Effector CD4-positive, alpha-beta T cell (primary cell): ENCODE results near the gene MYO10. TPM values are rescaled to one million over a fixed set of nuclear protein-coding genes. Genes with fewer than 3 reads are reported as not detected.
A peak's percentile ranks its signal among the peaks of the same experiment; 100 is the strongest.
"Not testable (repeated sequence)": the region's sequence is repeated elsewhere in the genome, so short reads cannot be mapped to it uniquely, and the experiment has no call there.

ENCODE experiments used
- DNase-seq: peaks from one replicate; pipeline ENCODE4 v3.0.0-alpha.2; 2020
- total RNA-seq: gene quantifications from one replicate; lab custom pipeline; 2026; lab: John Stamatoyannopoulos, UW

Gene MYO10
- not detected for total RNA-seq

- DNase-seq, result peak; percentile 7
These were observed at the start of gene MYO10 for GRCh38 chr5:16936150-16936988. MYO10 (minus strand) TSS chr5:16936288; CDS start chr5:16935808, 480 bp downstream.

GRCh38 chr5:16985304-16985703 lies 49.2 kb upstream of the MYO10 start:
- DNase-seq, result not testable (repeated sequence)

- no peak for DNase-seq
These were observed 47.9 kb upstream of the MYO10 start for GRCh38 chr5:16983972-16984371.

GRCh38 chr5:16983022-16983639 lies 47.0 kb upstream of the MYO10 start:
- no peak for DNase-seq

GRCh38 chr5:16981700-16982099 lies 45.6 kb upstream of the MYO10 start:
- DNase-seq, result no peak

GRCh38 chr5:16980983-16981382 lies 44.9 kb upstream of the MYO10 start:
- DNase-seq, result no peak

- DNase-seq, result no peak
These were observed 42.2 kb upstream of the MYO10 start for GRCh38 chr5:16978296-16978695.

- no peak for DNase-seq
These were observed 40.5 kb upstream of the MYO10 start for GRCh38 chr5:16976625-16977008.

GRCh38 chr5:16975950-16976624 lies 40.0 kb upstream of the MYO10 start:
- DNase-seq, result no peak

- DNase-seq, result no peak
These were observed 38.9 kb upstream of the MYO10 start for GRCh38 chr5:16974981-16975380.

- DNase-seq, result no peak
These were observed 34.7 kb upstream of the MYO10 start for GRCh38 chr5:16970826-16971225.

GRCh38 chr5:16970260-16970659 lies 34.2 kb upstream of the MYO10 start:
- DNase-seq, result no peak

- no peak for DNase-seq
These were observed 29.5 kb upstream of the MYO10 start for GRCh38 chr5:16965581-16965980.

GRCh38 chr5:16963821-16964220 lies 27.7 kb upstream of the MYO10 start:
- DNase-seq, result no peak

- DNase-seq, result no peak
These were observed 25.0 kb upstream of the MYO10 start for GRCh38 chr5:16961131-16961530.

GRCh38 chr5:16957304-16958196 lies 21.5 kb upstream of the MYO10 start:
- no peak for DNase-seq

- no peak for DNase-seq
These were observed 17.6 kb upstream of the MYO10 start for GRCh38 chr5:16953729-16954128.

- DNase-seq, result no peak
These were observed 17.0 kb upstream of the MYO10 start for GRCh38 chr5:16952968-16953671.

GRCh38 chr5:16946725-16947124 lies 10.6 kb upstream of the MYO10 start:
- DNase-seq, result no peak

- DNase-seq, result no peak
These were observed 8.9 kb upstream of the MYO10 start for GRCh38 chr5:16944816-16945562.
